ENCODE measurements around the gene FBXL15.

DNA sequence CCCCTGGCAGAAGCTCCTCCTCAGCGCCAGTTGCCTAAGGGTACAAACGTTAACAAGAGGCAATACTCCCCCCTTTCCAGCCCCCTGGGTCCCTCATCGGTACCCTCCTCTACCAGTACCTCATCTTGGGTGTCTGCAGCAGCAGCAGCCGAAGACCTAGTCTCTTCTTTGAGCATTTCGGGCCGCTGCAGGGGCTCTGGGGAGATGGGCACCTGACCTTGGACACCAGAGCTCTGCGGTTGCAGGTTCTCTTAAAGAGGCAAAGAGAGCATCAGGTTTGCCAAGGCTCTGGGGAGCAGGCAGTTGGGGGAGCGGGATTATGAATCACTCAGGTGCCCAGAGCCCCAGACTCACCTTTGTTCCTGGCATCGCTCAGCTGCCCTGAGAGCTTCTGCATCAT is 3.5 kb downstream of the FBXL15 start:
- TF ChIP-seq, protein P1, sequence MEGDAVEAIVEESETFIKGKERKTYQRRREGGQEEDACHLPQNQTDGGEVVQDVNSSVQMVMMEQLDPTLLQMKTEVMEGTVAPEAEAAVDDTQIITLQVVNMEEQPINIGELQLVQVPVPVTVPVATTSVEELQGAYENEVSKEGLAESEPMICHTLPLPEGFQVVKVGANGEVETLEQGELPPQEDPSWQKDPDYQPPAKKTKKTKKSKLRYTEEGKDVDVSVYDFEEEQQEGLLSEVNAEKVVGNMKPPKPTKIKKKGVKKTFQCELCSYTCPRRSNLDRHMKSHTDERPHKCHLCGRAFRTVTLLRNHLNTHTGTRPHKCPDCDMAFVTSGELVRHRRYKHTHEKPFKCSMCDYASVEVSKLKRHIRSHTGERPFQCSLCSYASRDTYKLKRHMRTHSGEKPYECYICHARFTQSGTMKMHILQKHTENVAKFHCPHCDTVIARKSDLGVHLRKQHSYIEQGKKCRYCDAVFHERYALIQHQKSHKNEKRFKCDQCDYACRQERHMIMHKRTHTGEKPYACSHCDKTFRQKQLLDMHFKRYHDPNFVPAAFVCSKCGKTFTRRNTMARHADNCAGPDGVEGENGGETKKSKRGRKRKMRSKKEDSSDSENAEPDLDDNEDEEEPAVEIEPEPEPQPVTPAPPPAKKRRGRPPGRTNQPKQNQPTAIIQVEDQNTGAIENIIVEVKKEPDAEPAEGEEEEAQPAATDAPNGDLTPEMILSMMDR (IDR thresholded peaks at IDR 0.05) = no peak
- TF ChIP-seq TCF7 (CRISPR knock-in tag; IDR thresholded peaks at IDR 0.05; ENCODE audit: low read depth) (no peak), JUN (CRISPR knock-in tag; IDR thresholded peaks at IDR 0.05) (no peak), ZNF138 (CRISPR knock-in tag; conservative IDR thresholded peaks at IDR 0.05) (no peak), ESRRA (CRISPR knock-in tag; IDR thresholded peaks at IDR 0.05; ENCODE audit: borderline replicate concordance) (no peak), ATF1 (CRISPR knock-in tag; IDR thresholded peaks at IDR 0.05) (no peak), RELA (CRISPR knock-in tag; IDR thresholded peaks at IDR 0.05; ENCODE audit: borderline replicate concordance) (no peak)
- TF ChIP-seq, protein P2, sequence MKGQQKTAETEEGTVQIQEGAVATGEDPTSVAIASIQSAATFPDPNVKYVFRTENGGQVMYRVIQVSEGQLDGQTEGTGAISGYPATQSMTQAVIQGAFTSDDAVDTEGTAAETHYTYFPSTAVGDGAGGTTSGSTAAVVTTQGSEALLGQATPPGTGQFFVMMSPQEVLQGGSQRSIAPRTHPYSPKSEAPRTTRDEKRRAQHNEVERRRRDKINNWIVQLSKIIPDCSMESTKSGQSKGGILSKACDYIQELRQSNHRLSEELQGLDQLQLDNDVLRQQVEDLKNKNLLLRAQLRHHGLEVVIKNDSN (CRISPR knock-in tag; IDR thresholded peaks at IDR 0.05) = no peak
- TF ChIP-seq, protein P3, sequence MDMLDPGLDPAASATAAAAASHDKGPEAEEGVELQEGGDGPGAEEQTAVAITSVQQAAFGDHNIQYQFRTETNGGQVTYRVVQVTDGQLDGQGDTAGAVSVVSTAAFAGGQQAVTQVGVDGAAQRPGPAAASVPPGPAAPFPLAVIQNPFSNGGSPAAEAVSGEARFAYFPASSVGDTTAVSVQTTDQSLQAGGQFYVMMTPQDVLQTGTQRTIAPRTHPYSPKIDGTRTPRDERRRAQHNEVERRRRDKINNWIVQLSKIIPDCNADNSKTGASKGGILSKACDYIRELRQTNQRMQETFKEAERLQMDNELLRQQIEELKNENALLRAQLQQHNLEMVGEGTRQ (CRISPR knock-in tag; IDR thresholded peaks at IDR 0.05) = no peak
- TF ChIP-seq, protein P4, sequence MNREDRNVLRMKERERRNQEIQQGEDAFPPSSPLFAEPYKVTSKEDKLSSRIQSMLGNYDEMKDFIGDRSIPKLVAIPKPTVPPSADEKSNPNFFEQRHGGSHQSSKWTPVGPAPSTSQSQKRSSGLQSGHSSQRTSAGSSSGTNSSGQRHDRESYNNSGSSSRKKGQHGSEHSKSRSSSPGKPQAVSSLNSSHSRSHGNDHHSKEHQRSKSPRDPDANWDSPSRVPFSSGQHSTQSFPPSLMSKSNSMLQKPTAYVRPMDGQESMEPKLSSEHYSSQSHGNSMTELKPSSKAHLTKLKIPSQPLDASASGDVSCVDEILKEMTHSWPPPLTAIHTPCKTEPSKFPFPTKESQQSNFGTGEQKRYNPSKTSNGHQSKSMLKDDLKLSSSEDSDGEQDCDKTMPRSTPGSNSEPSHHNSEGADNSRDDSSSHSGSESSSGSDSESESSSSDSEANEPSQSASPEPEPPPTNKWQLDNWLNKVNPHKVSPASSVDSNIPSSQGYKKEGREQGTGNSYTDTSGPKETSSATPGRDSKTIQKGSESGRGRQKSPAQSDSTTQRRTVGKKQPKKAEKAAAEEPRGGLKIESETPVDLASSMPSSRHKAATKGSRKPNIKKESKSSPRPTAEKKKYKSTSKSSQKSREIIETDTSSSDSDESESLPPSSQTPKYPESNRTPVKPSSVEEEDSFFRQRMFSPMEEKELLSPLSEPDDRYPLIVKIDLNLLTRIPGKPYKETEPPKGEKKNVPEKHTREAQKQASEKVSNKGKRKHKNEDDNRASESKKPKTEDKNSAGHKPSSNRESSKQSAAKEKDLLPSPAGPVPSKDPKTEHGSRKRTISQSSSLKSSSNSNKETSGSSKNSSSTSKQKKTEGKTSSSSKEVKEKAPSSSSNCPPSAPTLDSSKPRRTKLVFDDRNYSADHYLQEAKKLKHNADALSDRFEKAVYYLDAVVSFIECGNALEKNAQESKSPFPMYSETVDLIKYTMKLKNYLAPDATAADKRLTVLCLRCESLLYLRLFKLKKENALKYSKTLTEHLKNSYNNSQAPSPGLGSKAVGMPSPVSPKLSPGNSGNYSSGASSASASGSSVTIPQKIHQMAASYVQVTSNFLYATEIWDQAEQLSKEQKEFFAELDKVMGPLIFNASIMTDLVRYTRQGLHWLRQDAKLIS (CRISPR knock-in tag; IDR thresholded peaks at IDR 0.05; ENCODE audit: borderline replicate concordance) = no peak

All from WTC11 (cell line).